ENCODE data around the gene TFIP11.

The TFIP11 gene

GRCh38 chr22:26486394-26486793 is 25.9 kb downstream of the TFIP11 start:
- no peak overlapping the region for H3K27ac ChIP-seq (ENCODE audit: extremely low read depth, low read depth, low read length)
- no peak for TF ChIP-seq ZNF2 (tag by site-specific recombination; IDR thresholded peaks at IDR 0.05)
- TF ChIP-seq ZNF621 (tag by site-specific recombination; IDR thresholded peaks at IDR 0.05): no peak
- H3K9me3 ChIP-seq (ENCODE audit: control insufficient read depth, insufficient read depth, low read depth, low read length): no peaks in the 10 kb centered on the region
- CTCF ChIA-PET: interaction anchor here (0.7 kb wide), 1 partner anchor 53 kb away, joined by 4 read pairs; no protein-coding TSS in a partner anchor
- peaks cover 20 to 62% of the 10 kb centered on the region in 2 experiments; a peak in 2 of 3 replicates for H3K36me3 ChIP-seq (ENCODE audit: control insufficient read depth in 2 of 2, insufficient read depth in 1 of 2, low read length in 2 of 2)
- H3K4me1 ChIP-seq (ENCODE audit: control insufficient read depth, insufficient read depth, low read length): peaks cover 4% of the 10 kb centered on the region; the same call in 1 of the 2 replicates
- POLR2A ChIA-PET: interaction anchor here (0.7 kb wide), 1 partner anchor 1085 kb away, joined by 7 read pairs; no protein-coding TSS in a partner anchor
- no peak overlapping the region for H3K4me3 ChIP-seq (ENCODE audit: low read depth, low read length)

- peaks cover 4% of the 10 kb centered on the region; the same call in 1 of the 2 replicates for H3K4me1 ChIP-seq (ENCODE audit: control insufficient read depth, insufficient read depth, low read length)
- peaks cover 19 to 62% of the 10 kb centered on the region in 2 experiments; a peak in 2 of 3 replicates for H3K36me3 ChIP-seq (ENCODE audit: control insufficient read depth in 2 of 2, insufficient read depth in 1 of 2, low read length in 2 of 2)
- ChIA-PET POLR2A (interaction anchor here (0.7 kb wide), 1 partner anchor 1085 kb away, joined by 7 read pairs; no protein-coding TSS in a partner anchor), CTCF (interaction anchor here (0.7 to 2.0 kb wide), 2 partner anchors 17 to 53 kb away, joined by 4 to 6 read pairs; no protein-coding TSS in a partner anchor)
- no peak for TF ChIP-seq OSR2 (tag by site-specific recombination; IDR thresholded peaks at IDR 0.05)
- no peak for TF ChIP-seq ZIC2 (tag by site-specific recombination; IDR thresholded peaks at IDR 0.05)
- TF ChIP-seq ZBTB11 (tag by site-specific recombination; conservative IDR thresholded peaks at IDR 0.05; ENCODE audit: low read depth): no peak
- TF ChIP-seq ZNF658 (tag by site-specific recombination; IDR thresholded peaks at IDR 0.05): no peak
- no peak for TF ChIP-seq ZNF639 (tag by site-specific recombination; IDR thresholded peaks at IDR 0.05)
- TF ChIP-seq RBAK (tag by site-specific recombination; IDR thresholded peaks at IDR 0.05): no peak
- H3K9me3 ChIP-seq (ENCODE audit: control insufficient read depth, insufficient read depth, low read depth, low read length): no peaks in the 10 kb centered on the region
- H3K4me3 ChIP-seq (ENCODE audit: low read depth, low read length): no peak overlapping the region
- no peak overlapping the region for H3K27ac ChIP-seq (ENCODE audit: extremely low read depth, low read depth, low read length)
These were observed 26.4 kb downstream of the TFIP11 start for GRCh38 chr22:26485806-26486390.

GRCh38 chr22:26485013-26485412 is 27.3 kb downstream of the TFIP11 start:
- Histone ChIP-seq H3K36me3 (ENCODE audit: control insufficient read depth in 2 of 2, insufficient read depth in 1 of 2, low read length in 2 of 2) (peaks cover 10 to 58% of the 10 kb centered on the region in 2 experiments; a peak in 2 of 3 replicates), H3K9me3 (ENCODE audit: control insufficient read depth, insufficient read depth, low read depth, low read length) (no peaks in the 10 kb centered on the region), H3K4me3 (ENCODE audit: low read depth, low read length) (no peak overlapping the region), H3K27ac (ENCODE audit: extremely low read depth, low read depth, low read length) (no peak overlapping the region), H3K4me1 (ENCODE audit: control insufficient read depth, insufficient read depth, low read length) (peaks cover 4% of the 10 kb centered on the region; the same call in 1 of the 2 replicates)
- POLR2A ChIA-PET: interaction anchor here (1.1 kb wide), 1 partner anchor 27 kb away, joined by 3 read pairs; no protein-coding TSS in a partner anchor
- CTCF ChIA-PET: interaction anchor here (1.6 to 2.0 kb wide), 2 partner anchors 16 to 18 kb away, joined by 4 to 6 read pairs; no protein-coding TSS in a partner anchor
- no peak for TF ChIP-seq ZNF169 (tag by site-specific recombination; IDR thresholded peaks at IDR 0.05)
- no peak for TF ChIP-seq ZNF398 (tag by site-specific recombination; IDR thresholded peaks at IDR 0.05)
- no peak for TF ChIP-seq ZNF76 (tag by site-specific recombination; IDR thresholded peaks at IDR 0.05; ENCODE audit: borderline replicate concordance, low read depth)
- TF ChIP-seq PRDM1 (tag by site-specific recombination; IDR thresholded peaks at IDR 0.05): peak; percentile 46; the same call in 1 of the 2 replicates
- TF ChIP-seq ZBTB21 (tag by site-specific recombination; IDR thresholded peaks at IDR 0.05): no peak

Data from HEK293 (cell line).